ENCODE data around the gene R3HDM1.
"Not testable (repeated sequence)": the region's sequence is repeated elsewhere in the genome, so short reads cannot be mapped to it uniquely, and the experiment has no call there.

Gene R3HDM1

DNA sequence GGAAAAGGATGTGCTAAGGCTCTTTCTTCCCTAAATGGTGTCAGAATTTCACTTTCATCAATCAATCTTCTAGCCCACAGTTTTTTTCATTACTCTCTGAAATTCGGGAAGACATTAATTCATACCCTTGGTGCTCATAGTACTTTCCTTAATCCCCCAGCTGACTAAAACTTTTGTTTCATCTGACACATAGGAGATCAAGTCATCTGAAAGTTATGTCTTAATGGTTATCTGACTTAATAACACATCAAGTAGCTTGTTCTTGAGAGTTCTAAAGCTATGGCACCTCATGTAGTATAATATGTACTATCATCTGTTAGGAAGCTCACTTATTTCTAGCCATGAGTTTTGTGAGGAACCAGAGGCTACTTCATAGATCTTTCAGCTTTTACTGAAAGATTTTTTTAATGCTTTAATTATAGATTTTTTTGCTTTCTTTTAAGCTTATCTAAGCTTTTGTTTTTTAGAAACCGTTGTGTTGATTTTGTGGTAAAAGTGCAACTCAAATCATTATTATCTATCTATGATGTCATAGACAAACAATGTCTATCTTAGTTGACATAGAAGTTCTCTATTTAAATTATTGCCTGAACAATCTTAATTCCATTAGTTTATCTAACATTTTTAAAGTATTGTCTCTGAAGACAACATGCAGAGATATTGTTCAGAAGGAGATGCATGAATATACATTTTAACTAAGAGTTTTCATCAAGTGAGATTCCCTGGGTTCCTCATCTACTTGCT is 116.7 kb downstream of the R3HDM1 start:
- Histone ChIP-seq H3K27me3 (ENCODE audit: insufficient read depth, low read length) (no peaks in the 10 kb centered on the region), H3K9ac (ENCODE audit: low read depth, low read length) (no peak overlapping the region), H3K27ac (ENCODE audit: low read length) (no peak overlapping the region), H3K36me3 (ENCODE audit: insufficient read depth, low read depth, low read length) (peaks cover 85% of the 10 kb centered on the region), H3K9me3 (ENCODE audit: insufficient read depth, low read depth, low read length) (no peaks in the 10 kb centered on the region), H3K4me3 (ENCODE audit: low read length) (no peak overlapping the region), H3K4me1 (ENCODE audit: insufficient read depth, low read length) (no peaks in the 10 kb centered on the region)

DNA sequence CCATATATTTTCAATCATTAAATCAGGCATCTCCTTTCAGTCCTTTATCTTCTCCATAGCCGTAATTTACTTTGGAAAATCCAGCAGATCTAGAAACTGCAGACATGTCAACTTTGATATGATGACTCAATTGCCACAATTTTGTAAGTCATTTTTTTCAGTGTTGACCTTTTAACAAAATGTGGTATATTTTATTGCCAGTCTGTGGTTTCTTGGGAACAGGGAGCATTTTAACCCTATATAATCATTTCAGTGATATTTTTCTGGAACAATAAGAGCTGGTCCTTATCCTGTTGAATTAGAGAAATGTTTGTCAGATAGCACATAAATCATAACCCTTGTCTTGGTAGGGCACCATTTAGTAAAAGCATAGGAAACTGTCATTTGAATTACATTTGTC is 119.4 kb downstream of the R3HDM1 start:
- Histone ChIP-seq H3K9ac (ENCODE audit: low read depth, low read length) (no peak overlapping the region), H3K36me3 (ENCODE audit: insufficient read depth, low read depth, low read length) (peaks cover 80% of the 10 kb centered on the region), H3K27ac (ENCODE audit: low read length) (no peak overlapping the region), H3K4me1 (ENCODE audit: insufficient read depth, low read length) (no peaks in the 10 kb centered on the region), H3K9me3 (ENCODE audit: insufficient read depth, low read depth, low read length) (no peaks in the 10 kb centered on the region), H3K27me3 (ENCODE audit: insufficient read depth, low read length) (no peaks in the 10 kb centered on the region), H3K4me3 (ENCODE audit: low read length) (no peak overlapping the region)

DNA sequence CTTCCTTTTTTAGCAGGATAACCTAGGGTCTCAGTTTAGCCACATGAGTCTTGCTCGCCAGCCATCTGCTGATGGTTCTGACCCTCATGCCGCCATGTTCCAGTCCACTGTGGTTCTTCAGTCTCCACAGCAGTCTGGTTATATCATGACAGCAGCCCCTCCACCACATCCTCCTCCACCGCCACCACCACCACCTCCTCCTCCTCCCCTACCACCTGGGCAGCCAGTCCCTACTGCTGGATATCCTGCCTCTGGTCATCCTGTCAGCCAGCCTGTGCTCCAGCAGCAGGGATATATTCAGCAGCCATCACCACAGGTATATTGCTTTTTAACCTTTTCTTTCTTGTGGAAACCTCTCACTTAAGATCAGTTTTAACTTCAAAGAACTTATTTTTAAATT is 120.4 kb downstream of the R3HDM1 start:
- H3K27me3 ChIP-seq (ENCODE audit: insufficient read depth, low read length): no peaks in the 10 kb centered on the region
- H3K9me3 ChIP-seq (ENCODE audit: insufficient read depth, low read depth, low read length): no peaks in the 10 kb centered on the region
- no peak overlapping the region for H3K4me3 ChIP-seq (ENCODE audit: low read length)
- no peak overlapping the region for H3K27ac ChIP-seq (ENCODE audit: low read length)
- no peak overlapping the region for H3K9ac ChIP-seq (ENCODE audit: low read depth, low read length)
- H3K36me3 ChIP-seq (ENCODE audit: insufficient read depth, low read depth, low read length): peaks cover 80% of the 10 kb centered on the region
- no peaks in the 10 kb centered on the region for H3K4me1 ChIP-seq (ENCODE audit: insufficient read depth, low read length)

DNA sequence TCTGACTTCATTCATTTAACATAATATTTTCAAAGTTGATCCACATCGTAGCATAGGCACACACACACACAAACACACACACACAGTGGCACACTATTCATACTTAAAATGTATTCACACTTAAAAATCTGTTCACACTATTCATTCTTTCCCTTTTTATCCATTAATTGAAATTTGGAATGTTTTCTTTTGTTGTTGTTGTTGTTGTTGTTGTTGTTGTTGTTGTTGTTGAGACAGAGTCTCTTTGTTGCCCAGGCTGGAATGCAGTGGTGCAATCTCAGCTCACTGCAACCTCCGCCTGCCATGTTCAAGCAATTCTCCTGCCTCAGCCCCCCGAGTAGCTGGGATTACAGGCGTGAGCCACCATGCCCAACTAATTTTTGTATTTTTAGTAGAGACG is 123.0 kb downstream of the R3HDM1 start:
- not testable (repeated sequence) for H3K4me1 ChIP-seq (ENCODE audit: insufficient read depth, low read length); H3K27me3 ChIP-seq (ENCODE audit: insufficient read depth, low read length); H3K9ac ChIP-seq (ENCODE audit: low read depth, low read length); H3K27ac ChIP-seq (ENCODE audit: low read length); H3K9me3 ChIP-seq (ENCODE audit: insufficient read depth, low read depth, low read length); H3K4me3 ChIP-seq (ENCODE audit: low read length)
- peaks cover 73% of the 10 kb centered on the region for H3K36me3 ChIP-seq (ENCODE audit: insufficient read depth, low read depth, low read length)

DNA sequence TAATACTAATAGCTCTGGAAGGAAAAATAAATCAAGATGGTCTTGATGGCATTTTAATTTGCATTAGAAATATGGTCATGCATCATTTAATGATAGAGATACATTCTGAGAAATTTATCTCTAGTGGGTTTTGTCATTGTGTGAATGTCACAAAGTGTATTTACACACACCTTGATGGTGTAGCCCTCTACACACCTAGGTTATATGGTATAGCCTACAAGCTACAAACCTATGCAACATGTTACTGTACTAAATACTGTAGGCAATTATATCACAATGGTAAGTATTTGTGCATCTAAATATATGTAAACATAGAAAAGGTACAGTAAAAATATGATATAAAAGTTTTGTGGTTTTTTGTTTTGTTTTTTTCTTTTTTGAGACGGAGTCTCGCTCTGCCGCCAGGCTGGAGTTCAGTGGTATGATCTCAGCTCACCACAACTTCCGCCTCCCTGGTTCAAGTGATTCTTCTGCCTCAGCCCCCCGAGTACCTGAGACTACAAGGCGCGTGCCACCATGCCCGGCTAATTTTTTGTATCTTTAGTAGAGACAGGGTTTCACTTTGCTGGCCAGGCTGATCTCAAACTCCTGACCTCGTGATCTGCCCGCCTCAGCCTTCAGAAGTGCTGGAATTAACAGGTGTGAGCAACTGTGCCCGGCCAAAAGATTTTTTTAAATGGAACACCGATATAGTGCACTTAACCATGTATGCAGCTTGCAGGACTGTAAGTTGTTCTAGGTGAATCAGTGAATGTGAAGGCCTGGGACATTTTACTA is 126.7 kb downstream of the R3HDM1 start:
- no peak overlapping the region for H3K9ac ChIP-seq (ENCODE audit: low read depth, low read length)
- no peaks in the 10 kb centered on the region for H3K4me1 ChIP-seq (ENCODE audit: insufficient read depth, low read length)
- peaks cover 73% of the 10 kb centered on the region for H3K36me3 ChIP-seq (ENCODE audit: insufficient read depth, low read depth, low read length)
- no peaks in the 10 kb centered on the region for H3K9me3 ChIP-seq (ENCODE audit: insufficient read depth, low read depth, low read length)
- no peak overlapping the region for H3K4me3 ChIP-seq (ENCODE audit: low read length)
- H3K27me3 ChIP-seq (ENCODE audit: insufficient read depth, low read length): no peaks in the 10 kb centered on the region
- no peak overlapping the region for H3K27ac ChIP-seq (ENCODE audit: low read length)

DNA sequence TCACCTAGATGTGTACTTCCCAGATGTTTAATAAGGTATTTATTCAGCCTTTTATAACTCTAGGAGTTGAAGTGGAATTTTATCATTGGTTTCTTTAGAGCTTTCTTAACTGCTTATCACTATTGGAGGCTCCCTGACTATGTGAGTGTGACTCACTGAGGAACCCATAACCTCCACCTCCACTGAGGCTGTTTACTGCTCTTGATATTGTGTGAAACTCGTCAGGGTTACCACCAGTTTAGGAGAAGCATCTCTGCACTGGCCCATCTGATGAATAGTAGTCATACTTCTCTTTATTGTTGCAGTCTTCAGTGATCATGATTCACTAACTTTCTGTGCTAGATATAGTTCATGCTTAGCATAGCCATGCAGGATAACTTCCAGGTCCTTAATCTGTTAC is 130.8 kb downstream of the R3HDM1 start:
- H3K9me3 ChIP-seq (ENCODE audit: insufficient read depth, low read depth, low read length): no peaks in the 10 kb centered on the region
- H3K27me3 ChIP-seq (ENCODE audit: insufficient read depth, low read length): no peaks in the 10 kb centered on the region
- no peak overlapping the region for H3K27ac ChIP-seq (ENCODE audit: low read length)
- H3K36me3 ChIP-seq (ENCODE audit: insufficient read depth, low read depth, low read length): peaks cover 74% of the 10 kb centered on the region
- H3K4me1 ChIP-seq (ENCODE audit: insufficient read depth, low read length): peaks cover 4% of the 10 kb centered on the region; the same call in 1 of the 2 replicates
- no peak overlapping the region for H3K9ac ChIP-seq (ENCODE audit: low read depth, low read length)
- no peak overlapping the region for H3K4me3 ChIP-seq (ENCODE audit: low read length)

DNA sequence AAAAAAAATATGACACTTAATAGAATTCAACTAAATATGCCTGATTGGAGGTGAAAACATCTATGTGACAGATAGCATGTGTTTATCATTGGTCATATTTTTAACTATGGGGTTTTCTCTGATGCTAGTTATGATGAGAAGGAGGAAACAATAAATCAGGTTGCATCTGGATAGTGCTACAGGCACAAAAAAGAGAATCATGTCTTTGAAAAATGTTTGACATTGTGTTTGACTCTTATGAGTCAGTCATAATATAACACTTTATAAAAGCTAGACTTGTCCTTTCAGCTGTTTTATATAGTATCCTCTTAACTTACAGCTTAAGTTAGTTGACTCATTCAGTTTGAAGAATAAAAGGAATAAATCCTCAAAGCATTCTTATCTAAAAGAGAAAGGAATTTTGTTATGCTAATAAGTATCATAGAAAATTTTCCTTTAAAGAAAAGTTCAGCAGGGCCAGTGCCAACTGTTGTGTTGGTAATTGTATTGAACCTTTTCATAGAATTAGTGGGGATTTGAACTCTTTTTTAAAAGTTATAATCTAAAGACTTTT is 131.9 kb downstream of the R3HDM1 start:
- peaks cover 4% of the 10 kb centered on the region; the same call in 1 of the 2 replicates for H3K4me1 ChIP-seq (ENCODE audit: insufficient read depth, low read length)
- no peak overlapping the region for H3K4me3 ChIP-seq (ENCODE audit: low read length)
- H3K27me3 ChIP-seq (ENCODE audit: insufficient read depth, low read length): no peaks in the 10 kb centered on the region
- peaks cover 63% of the 10 kb centered on the region for H3K36me3 ChIP-seq (ENCODE audit: insufficient read depth, low read depth, low read length)
- H3K27ac ChIP-seq (ENCODE audit: low read length): no peak overlapping the region
- H3K9ac ChIP-seq (ENCODE audit: low read depth, low read length): no peak overlapping the region
- H3K9me3 ChIP-seq (ENCODE audit: insufficient read depth, low read depth, low read length): no peaks in the 10 kb centered on the region

DNA sequence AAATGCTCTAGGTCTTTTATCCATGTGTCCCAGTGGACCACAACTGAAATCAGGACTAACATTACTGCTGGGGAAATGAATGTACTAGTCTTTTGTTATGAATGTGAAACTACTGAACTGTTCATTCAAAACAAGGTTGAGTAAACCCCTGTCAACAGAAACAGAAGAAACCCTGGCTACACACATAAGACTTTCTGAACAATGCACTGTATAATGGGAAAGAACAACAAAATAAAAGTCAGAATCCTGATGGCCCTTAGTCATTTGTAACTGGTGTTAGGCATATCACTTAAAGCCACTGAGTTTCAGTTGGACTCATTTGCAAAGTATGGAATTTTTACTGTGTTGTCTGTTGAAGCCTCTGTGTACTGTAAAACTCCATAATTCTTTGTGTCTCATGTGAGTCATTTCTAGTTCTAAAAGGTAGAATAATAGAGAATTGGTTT is 133.4 kb downstream of the R3HDM1 start:
- H3K36me3 ChIP-seq (ENCODE audit: insufficient read depth, low read depth, low read length): peaks cover 62% of the 10 kb centered on the region
- peaks cover 4% of the 10 kb centered on the region; the same call in 1 of the 2 replicates for H3K4me1 ChIP-seq (ENCODE audit: insufficient read depth, low read length)
- no peak overlapping the region for H3K27ac ChIP-seq (ENCODE audit: low read length)
- H3K9me3 ChIP-seq (ENCODE audit: insufficient read depth, low read depth, low read length): no peaks in the 10 kb centered on the region
- no peaks in the 10 kb centered on the region for H3K27me3 ChIP-seq (ENCODE audit: insufficient read depth, low read length)
- no peak overlapping the region for H3K9ac ChIP-seq (ENCODE audit: low read depth, low read length)
- H3K4me3 ChIP-seq (ENCODE audit: low read length): no peak overlapping the region

DNA sequence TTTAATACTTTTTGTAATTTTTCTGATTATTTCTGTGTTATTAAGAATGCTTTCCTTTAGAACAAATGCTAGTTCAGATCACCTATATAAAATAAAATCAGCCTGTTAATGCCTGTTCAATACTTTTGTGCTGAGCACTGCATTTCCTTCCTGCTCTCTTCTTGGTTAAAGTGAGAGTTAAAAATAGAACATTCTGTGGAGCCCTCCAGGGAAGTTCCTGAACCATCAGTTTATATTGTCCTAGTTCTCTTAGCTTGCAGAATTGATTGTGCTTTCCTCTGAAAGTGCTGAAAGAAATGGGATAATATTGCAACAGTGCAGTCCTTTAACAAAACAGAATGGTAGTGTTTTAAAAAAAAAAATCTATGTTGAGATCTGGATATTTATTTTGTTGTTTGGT is 135.8 kb downstream of the R3HDM1 start:
- peaks cover 4% of the 10 kb centered on the region; the same call in 1 of the 2 replicates for H3K4me1 ChIP-seq (ENCODE audit: insufficient read depth, low read length)
- H3K4me3 ChIP-seq (ENCODE audit: low read length): no peak overlapping the region
- H3K36me3 ChIP-seq (ENCODE audit: insufficient read depth, low read depth, low read length): peaks cover 45% of the 10 kb centered on the region
- H3K9me3 ChIP-seq (ENCODE audit: insufficient read depth, low read depth, low read length): no peaks in the 10 kb centered on the region
- no peak overlapping the region for H3K27ac ChIP-seq (ENCODE audit: low read length)
- no peaks in the 10 kb centered on the region for H3K27me3 ChIP-seq (ENCODE audit: insufficient read depth, low read length)
- no peak overlapping the region for H3K9ac ChIP-seq (ENCODE audit: low read depth, low read length)

DNA sequence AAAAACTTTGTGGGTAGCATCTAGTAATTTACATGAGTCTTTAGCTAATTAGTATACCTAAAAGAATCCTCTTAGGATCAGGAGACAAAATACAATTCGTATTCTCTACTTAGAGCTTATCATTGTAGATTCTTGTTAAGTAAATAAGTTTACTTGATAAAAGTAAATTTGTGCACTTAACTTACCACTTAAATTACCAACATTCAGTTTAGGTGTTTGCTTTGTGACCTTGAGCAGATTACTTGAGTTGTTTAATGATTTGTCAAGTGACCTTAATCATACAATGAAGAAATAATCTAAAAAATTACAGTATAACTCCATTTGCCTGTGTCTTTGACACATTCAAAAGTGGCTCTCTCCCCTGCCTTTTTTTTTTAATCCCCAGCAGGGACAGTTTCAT is 143.2 kb downstream of the R3HDM1 start:
- H3K27me3 ChIP-seq (ENCODE audit: insufficient read depth, low read length): no peaks in the 10 kb centered on the region
- H3K4me3 ChIP-seq (ENCODE audit: low read length): no peak overlapping the region
- no peaks in the 10 kb centered on the region for H3K9me3 ChIP-seq (ENCODE audit: insufficient read depth, low read depth, low read length)
- H3K27ac ChIP-seq (ENCODE audit: low read length): no peak overlapping the region
- H3K9ac ChIP-seq (ENCODE audit: low read depth, low read length): no peak overlapping the region
- H3K4me1 ChIP-seq (ENCODE audit: insufficient read depth, low read length): no peaks in the 10 kb centered on the region
- peaks cover 51% of the 10 kb centered on the region for H3K36me3 ChIP-seq (ENCODE audit: insufficient read depth, low read depth, low read length)

DNA sequence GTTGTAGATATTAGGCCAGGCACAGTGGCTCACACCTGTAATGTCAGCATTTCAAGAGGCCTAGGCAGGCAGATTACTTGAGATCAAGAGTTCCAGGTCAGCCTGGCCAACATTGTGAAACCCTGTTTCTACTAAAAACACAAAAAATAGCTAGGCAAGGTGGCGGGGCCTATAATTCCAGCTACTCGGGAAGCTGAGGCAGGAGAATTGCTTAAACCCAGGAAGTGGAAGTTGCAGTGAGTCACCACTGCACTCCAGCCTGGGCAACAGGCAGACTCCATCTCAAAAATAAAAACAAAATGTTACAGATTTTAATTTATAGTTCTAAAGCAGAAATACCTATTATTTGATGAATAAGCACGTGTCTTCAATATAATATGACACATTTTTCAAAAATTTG is 144.7 kb downstream of the R3HDM1 start:
- Histone ChIP-seq H3K9me3 (ENCODE audit: insufficient read depth, low read depth, low read length) (no peaks in the 10 kb centered on the region), H3K36me3 (ENCODE audit: insufficient read depth, low read depth, low read length) (peaks cover 67% of the 10 kb centered on the region), H3K27ac (ENCODE audit: low read length) (no peak overlapping the region), H3K9ac (ENCODE audit: low read depth, low read length) (no peak overlapping the region), H3K4me1 (ENCODE audit: insufficient read depth, low read length) (no peaks in the 10 kb centered on the region), H3K27me3 (ENCODE audit: insufficient read depth, low read length) (no peaks in the 10 kb centered on the region), H3K4me3 (ENCODE audit: low read length) (no peak overlapping the region)

DNA sequence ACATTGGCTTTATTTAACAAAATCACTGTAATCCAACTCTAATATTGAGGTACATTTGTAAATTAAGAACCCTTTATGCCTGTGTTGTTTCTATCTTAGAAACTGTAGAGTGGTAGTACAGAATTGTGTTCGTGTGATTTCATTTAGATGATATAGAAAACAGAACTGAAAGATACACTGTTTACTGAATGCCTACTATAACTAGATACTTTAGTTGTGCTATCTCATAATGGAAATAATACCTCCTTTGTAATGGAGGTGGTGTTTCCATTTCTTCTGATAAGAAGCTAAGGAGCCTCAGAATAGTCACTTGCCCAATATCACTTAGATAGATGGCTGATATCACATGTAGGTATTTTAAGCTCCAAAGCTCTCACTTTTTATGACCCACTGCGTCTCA is 147.8 kb downstream of the R3HDM1 start:
- H3K4me3 ChIP-seq (ENCODE audit: low read length): no peak overlapping the region
- H3K9me3 ChIP-seq (ENCODE audit: insufficient read depth, low read depth, low read length): no peaks in the 10 kb centered on the region
- peaks cover 76% of the 10 kb centered on the region for H3K36me3 ChIP-seq (ENCODE audit: insufficient read depth, low read depth, low read length)
- no peak overlapping the region for H3K27ac ChIP-seq (ENCODE audit: low read length)
- H3K4me1 ChIP-seq (ENCODE audit: insufficient read depth, low read length): no peaks in the 10 kb centered on the region
- H3K9ac ChIP-seq (ENCODE audit: low read depth, low read length): no peak overlapping the region
- H3K27me3 ChIP-seq (ENCODE audit: insufficient read depth, low read length): no peaks in the 10 kb centered on the region
